Bone marrow (tissue), 2 donors: Measurements from ENCODE around the gene PEAR1.
"Not testable (repeated sequence)": the region's sequence is repeated elsewhere in the genome, so short reads cannot be mapped to it uniquely, and the experiment has no call there.

Experiments used
- DNase-seq, 2 donors: peaks; one replicate each; lab custom pipeline; 2025; lab: John Stamatoyannopoulos, UW

PEAR1 gene

GRCh38 chr1:156920233-156921052 is 26.9 kb downstream of the PEAR1 start, which contains the start of gene LRRC71:
TSS of gene LRRC71 (plus strand) at chr1:156920632. CDS start at chr1:156920804, 172 bp downstream.
- DNase-seq, result peak; percentile 33 to 66

GRCh38 chr1:156921053-156921529 is 27.6 kb downstream of the PEAR1 start:
- no peak for DNase-seq

- DNase-seq, result no peak
Measured at GRCh38 chr1:156922986-156923669, 29.6 kb downstream of the PEAR1 start.

- DNase-seq, result no peak
Measured at GRCh38 chr1:156923670-156924477, 30.4 kb downstream of the PEAR1 start.

GRCh38 chr1:156924478-156925153 is 31.1 kb downstream of the PEAR1 start:
- DNase-seq, result no peak

GRCh38 chr1:156925154-156926010 is 31.9 kb downstream of the PEAR1 start:
- no peak for DNase-seq

GRCh38 chr1:156926175-156926574 is 32.7 kb downstream of the PEAR1 start:
- peak; percentile 9 to 73 for DNase-seq

- not testable (repeated sequence) for DNase-seq
Measured at GRCh38 chr1:156926695-156927094, 33.2 kb downstream of the PEAR1 start.

- DNase-seq, result peak; percentile 23 to 65
Measured at GRCh38 chr1:156927215-156928042, 33.9 kb downstream of the PEAR1 start.

- no peak for DNase-seq
Measured at GRCh38 chr1:156928043-156928602, 34.6 kb downstream of the PEAR1 start.

GRCh38 chr1:156929596-156930238 is 36.2 kb downstream of the PEAR1 start:
- DNase-seq, result no peak

GRCh38 chr1:156930483-156930882 is 37.0 kb downstream of the PEAR1 start:
- no peak for DNase-seq

- no peak for DNase-seq
Measured at GRCh38 chr1:156931211-156931952, 37.9 kb downstream of the PEAR1 start.

GRCh38 chr1:156931974-156932710 is 38.6 kb downstream of the PEAR1 start:
- DNase-seq, result no peak

GRCh38 chr1:156933136-156933535 is 39.6 kb downstream of the PEAR1 start:
- no peak for DNase-seq

GRCh38 chr1:156935505-156936128 is 42.1 kb downstream of the PEAR1 start:
- DNase-seq, result no peak

- no peak for DNase-seq
Measured at GRCh38 chr1:156936191-156936590, 42.7 kb downstream of the PEAR1 start.
